Esophagus squamous epithelium (tissue), 5 donors: ENCODE results near the gene RBM20. TPM values are rescaled to one million over a fixed set of nuclear protein-coding genes. Genes with fewer than 3 reads are reported as not detected.

Source experiments
- DNase-seq: peaks from one replicate; lab custom pipeline; 2025; lab: John Stamatoyannopoulos, UW
- H3K27ac ChIP-seq, 4 donors: fragments of 200-600 bp; sonication (generic); one replicate each; pipeline ENCODE4 v1.5.1; 2016 to 2019; ENCODE audit warnings: mild to moderate bottlenecking in 1 of 4
- H3K27me3 ChIP-seq, 4 donors: fragments of 200-600 bp; sonication (generic); 1 replicate in 3 of 4; 2 replicates in 1 of 4; pipeline versions ENCODE4 v1.5.1 to v1.6.0; 2017 to 2021; ENCODE audit warnings: antibody characterized with exemption in 1 of 4
- H3K36me3 ChIP-seq, 3 donors: fragments of 200-600 bp; sonication (generic); one replicate each; pipeline ENCODE4 v1.5.1; 2016 to 2019
- H3K4me1 ChIP-seq, 3 donors: fragments of 200-600 bp; sonication (generic); one replicate each; pipeline ENCODE4 v1.5.1; 2017 to 2019
- H3K4me3 ChIP-seq, 4 donors: fragments of 200-600 bp; sonication (generic); 1 replicate in 3 of 4; 2 replicates in 1 of 4; pipeline ENCODE4 v1.5.1; 2016 to 2019; ENCODE audit warnings: mild to moderate bottlenecking in 2 of 4, moderate library complexity in 1 of 4
- H3K9me3 ChIP-seq, 3 donors: fragments of 200-600 bp; sonication (generic); one replicate each; pipeline ENCODE4 v1.5.1; 2016 to 2019
- POLR2A ChIP-seq, 4 donors: fragments of 450-650 bp; IDR thresholded peaks; one replicate each; pipeline ENCODE4 v1.6.1; 2017; ENCODE audit warnings: antibody characterized with exemption in 4 of 4, mild to moderate bottlenecking in 4 of 4, moderate library complexity in 3 of 4
- WGBS, 2 donors: methylation state at CpG; one replicate each; pipeline ENCODE4 v1.1.5; 2018; 5-methylcytosine and 5-hydroxymethylcytosine counted together
- intact Hi-C: fragments of 100-400 bp; cut with DNase I; formaldehyde crosslinking; loops from one replicate; pipeline ENCODE4 v1.15.0; 2022
- total RNA-seq, 4 donors: library from RNA; depleted of rRNA; stranded (reverse); fragments of >200 nt; gene quantifications; one replicate each; pipeline ENCODE4 v1.1.0, GENCODE V29; 2016
- TF ChIP-seq, protein P1 (sequence below), 6 experiments: fragments of 450-650 bp in 4 of 6; fragments of 200-600 bp in 2 of 6; sonication (generic) in 2 of 6; IDR thresholded peaks; one replicate each; pipeline ENCODE4 v1.5.1; 2016 to 2019; ENCODE audit warnings: antibody characterized with exemption in 6 of 6, mild to moderate bottlenecking in 4 of 6, moderate library complexity in 4 of 6
- donor health status: DM: yes; HTN: yes; CAD: no.

Gene RBM20
- total RNA-seq, 4 donors from 2014 or later: 2.1 to 10.3 (median 3.7) TPM

DNA sequence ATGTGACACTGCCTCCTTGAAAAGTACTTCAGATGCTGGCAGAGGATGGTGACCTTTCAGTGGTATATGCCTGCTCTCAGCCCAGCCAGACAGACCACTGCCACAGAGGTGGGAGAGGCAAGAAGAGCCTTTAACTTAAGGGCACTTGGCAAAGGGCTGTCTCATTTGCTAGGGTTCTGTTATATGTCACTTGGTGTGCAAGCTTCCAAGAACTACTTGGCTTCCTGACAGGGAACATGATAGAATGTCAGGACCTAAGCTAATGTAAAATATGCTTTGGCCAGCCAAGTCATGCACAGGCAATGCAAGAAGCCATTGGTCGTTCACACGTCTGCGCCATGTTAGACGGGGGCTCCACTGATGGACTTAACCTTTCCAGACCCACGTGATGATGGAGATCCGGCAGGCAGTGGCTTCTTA, 54.7 kb downstream of the RBM20 start:
- no peak for TF ChIP-seq POLR2A (IDR thresholded peaks at IDR 0.05)
- TF ChIP-seq, protein P1, sequence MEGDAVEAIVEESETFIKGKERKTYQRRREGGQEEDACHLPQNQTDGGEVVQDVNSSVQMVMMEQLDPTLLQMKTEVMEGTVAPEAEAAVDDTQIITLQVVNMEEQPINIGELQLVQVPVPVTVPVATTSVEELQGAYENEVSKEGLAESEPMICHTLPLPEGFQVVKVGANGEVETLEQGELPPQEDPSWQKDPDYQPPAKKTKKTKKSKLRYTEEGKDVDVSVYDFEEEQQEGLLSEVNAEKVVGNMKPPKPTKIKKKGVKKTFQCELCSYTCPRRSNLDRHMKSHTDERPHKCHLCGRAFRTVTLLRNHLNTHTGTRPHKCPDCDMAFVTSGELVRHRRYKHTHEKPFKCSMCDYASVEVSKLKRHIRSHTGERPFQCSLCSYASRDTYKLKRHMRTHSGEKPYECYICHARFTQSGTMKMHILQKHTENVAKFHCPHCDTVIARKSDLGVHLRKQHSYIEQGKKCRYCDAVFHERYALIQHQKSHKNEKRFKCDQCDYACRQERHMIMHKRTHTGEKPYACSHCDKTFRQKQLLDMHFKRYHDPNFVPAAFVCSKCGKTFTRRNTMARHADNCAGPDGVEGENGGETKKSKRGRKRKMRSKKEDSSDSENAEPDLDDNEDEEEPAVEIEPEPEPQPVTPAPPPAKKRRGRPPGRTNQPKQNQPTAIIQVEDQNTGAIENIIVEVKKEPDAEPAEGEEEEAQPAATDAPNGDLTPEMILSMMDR (IDR thresholded peaks at IDR 0.05): no peak
- no peaks in the 10 kb centered on the region for H3K4me1 ChIP-seq
- H3K27me3 ChIP-seq: peaks cover 0 to 4% (median 0%) of the 10 kb centered on the region in 4 donors
- intact Hi-C loops: no loop called here
- H3K9me3 ChIP-seq: no peaks in the 10 kb centered on the region
- WGBS, 2 donors: 84 to 88% methylated on average over 4 to 6 of the region's 6 CpGs
- no peaks in the 10 kb centered on the region for H3K36me3 ChIP-seq
- DNase-seq: no peak
- no peak overlapping the region for H3K27ac ChIP-seq
- H3K4me3 ChIP-seq: no peak overlapping the region

DNA sequence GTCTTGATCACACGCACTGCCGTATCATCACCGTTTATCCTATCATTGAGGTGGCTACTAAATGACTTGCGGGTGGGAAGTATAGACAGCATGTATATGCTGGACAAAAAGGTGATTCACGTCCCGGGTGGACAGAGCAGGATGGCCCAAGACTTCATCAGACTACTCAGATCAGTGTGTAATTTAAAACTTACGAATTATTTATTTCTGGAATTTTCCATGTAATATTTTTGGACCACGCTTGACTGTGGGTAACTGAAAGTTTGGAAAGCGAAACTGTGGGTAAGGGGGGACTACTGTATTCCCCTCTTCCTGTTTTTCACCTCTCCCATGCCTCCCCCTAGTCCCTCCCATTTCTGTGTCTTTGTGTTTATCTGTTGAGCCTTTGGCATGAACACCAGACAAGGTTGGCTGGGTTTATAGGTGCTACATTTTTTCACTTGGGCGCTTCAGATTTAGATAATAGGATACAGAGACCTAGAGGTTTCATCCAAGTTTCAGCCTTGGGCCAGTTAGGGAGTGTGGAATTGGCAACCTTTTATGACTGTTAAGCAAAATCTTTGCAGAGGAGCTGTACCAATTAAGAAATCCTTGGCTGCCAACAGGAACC, 55.8 kb downstream of the RBM20 start:
- no peak overlapping the region for H3K27ac ChIP-seq
- no peaks in the 10 kb centered on the region for H3K36me3 ChIP-seq
- no peaks in the 10 kb centered on the region for H3K9me3 ChIP-seq
- no peak for DNase-seq
- TF ChIP-seq, protein P1 (IDR thresholded peaks at IDR 0.05): no peak
- intact Hi-C loops: no loop called here
- H3K4me1 ChIP-seq: no peaks in the 10 kb centered on the region
- peaks cover 0 to 4% (median 0%) of the 10 kb centered on the region in 4 donors for H3K27me3 ChIP-seq
- 75 to 84% methylated on average over 10 of the region's 10 CpGs for WGBS, 2 donors
- no peak overlapping the region for H3K4me3 ChIP-seq

DNA sequence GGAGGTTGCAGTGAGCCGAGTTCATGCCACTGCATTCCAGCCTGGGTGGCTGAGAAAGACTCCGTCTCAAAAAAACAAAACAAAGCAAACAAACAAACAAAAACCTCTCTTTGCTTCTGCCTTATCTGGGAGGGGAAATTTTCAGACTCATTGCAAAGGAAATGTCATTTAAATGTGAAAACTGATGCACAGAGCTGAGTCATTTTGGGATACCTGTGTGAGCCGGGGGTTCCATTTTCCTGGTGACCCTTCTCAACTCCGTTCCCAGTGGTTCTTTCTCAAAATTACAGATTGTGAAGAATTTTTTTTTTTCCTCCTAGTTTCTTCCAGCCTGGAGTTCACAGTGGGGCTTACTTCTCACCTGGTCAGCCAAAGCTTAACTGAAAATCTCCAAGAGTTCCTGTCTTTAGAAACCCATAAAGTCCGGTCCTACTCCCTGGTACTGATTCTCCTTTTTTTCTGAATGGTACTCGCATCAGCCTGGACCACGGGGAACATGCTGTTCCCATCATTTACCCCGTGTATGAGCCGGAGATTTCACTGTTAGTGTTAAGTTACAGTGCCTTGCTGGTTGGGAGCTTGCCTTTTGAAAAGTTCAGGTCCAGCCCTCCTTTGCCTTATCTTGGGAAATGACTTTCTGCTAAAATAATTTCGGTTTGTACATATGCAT, 56.9 kb downstream of the RBM20 start:
- Histone ChIP-seq H3K36me3 (no peaks in the 10 kb centered on the region), H3K27ac (no peak overlapping the region), H3K27me3 (no peaks in the 10 kb centered on the region), H3K4me1 (no peaks in the 10 kb centered on the region), H3K4me3 (no peak overlapping the region), H3K9me3 (no peaks in the 10 kb centered on the region)
- no peak for DNase-seq
- WGBS, 2 donors: 70 to 83% methylated on average over 10 of the region's 10 CpGs
- no peak for TF ChIP-seq POLR2A (IDR thresholded peaks at IDR 0.05)
- TF ChIP-seq, protein P1 (IDR thresholded peaks at IDR 0.05): no peak
- intact Hi-C loops: no loop called here

DNA sequence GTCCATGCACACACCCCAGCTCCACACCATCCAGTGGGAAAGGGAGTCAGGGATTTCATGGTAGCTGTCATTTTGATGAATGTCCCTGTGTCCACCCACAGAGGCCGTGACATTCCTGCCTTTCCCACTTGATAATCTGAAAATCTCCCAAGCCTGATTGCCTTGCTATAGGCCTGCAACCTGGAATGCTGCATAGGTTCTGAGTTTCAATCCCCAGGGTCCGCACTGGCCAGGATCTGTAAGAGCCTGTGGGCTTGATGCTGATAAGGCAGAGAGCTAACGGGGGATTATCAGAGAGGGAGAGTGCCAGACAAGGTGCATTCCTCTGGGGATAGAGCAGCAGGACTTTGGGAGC, 57.5 kb downstream of the RBM20 start:
- TF ChIP-seq, protein P1 (IDR thresholded peaks at IDR 0.05): no peak
- TF ChIP-seq POLR2A (IDR thresholded peaks at IDR 0.05): no peak
- H3K36me3 ChIP-seq: no peaks in the 10 kb centered on the region
- H3K4me1 ChIP-seq: no peaks in the 10 kb centered on the region
- no peak overlapping the region for H3K27ac ChIP-seq
- no peak overlapping the region for H3K4me3 ChIP-seq
- DNase-seq: no peak
- 50 to 93% methylated on average over 1 to 3 of the region's 3 CpGs for WGBS, 2 donors
- no peaks in the 10 kb centered on the region for H3K27me3 ChIP-seq
- no peaks in the 10 kb centered on the region for H3K9me3 ChIP-seq
- intact Hi-C loops: no loop called here

DNA sequence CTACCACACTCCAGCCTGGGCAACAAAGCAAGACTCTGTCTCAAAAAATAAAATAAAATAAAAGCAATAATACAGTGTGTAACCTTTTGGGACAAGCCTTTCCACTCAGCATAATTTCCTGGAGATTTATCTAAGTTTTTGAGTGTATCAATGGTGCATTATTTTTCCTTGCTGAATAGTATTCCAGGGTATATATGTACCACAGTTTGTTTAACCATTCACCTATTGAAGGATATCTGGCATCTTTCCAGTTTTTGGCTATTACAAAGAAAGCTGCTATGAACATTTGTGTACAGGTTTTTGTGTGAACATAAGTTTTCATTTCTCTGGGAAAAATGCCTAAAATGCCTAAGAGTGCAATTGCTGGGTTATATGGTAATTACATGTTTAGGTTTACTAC, 59.9 kb downstream of the RBM20 start:
- no peaks in the 10 kb centered on the region for H3K9me3 ChIP-seq
- TF ChIP-seq, protein P1 (IDR thresholded peaks at IDR 0.05): no peak
- no peak for TF ChIP-seq POLR2A (IDR thresholded peaks at IDR 0.05)
- no peaks in the 10 kb centered on the region for H3K27me3 ChIP-seq
- no peak overlapping the region for H3K4me3 ChIP-seq
- no peak for DNase-seq
- no peaks in the 10 kb centered on the region for H3K4me1 ChIP-seq
- H3K36me3 ChIP-seq: no peaks in the 10 kb centered on the region
- no peak overlapping the region for H3K27ac ChIP-seq
- intact Hi-C loops: no loop called here
